B cell (primary cell): ENCODE measurements around the gene HOOK2. TPM values are rescaled to one million over a fixed set of nuclear protein-coding genes. Genes with fewer than 3 reads are reported as not detected.

ENCODE experiments used
- ATAC-seq: fragments of 200-7000 bp; cut with Tn5 transposase; one replicate; pipeline ENCODE4 v1.10.0; 2021; ENCODE audit warnings: low read depth, mild to moderate bottlenecking, moderate number of reproducible peaks, moderate library complexity
- CTCF ChIA-PET: fragments of 350-600 bp; sonication (Branson Sonifier 250); formaldehyde crosslinking; loops from one replicate; lab custom pipeline; 2021; ENCODE audit warnings: antibody characterized with exemption, inconsistent platforms; lab: Charles Lee
- POLR2A ChIA-PET: fragments of 350-600 bp; sonication (Branson Sonifier 250); formaldehyde crosslinking; loops from one replicate; lab custom pipeline; 2021; ENCODE audit warnings: antibody characterized with exemption; lab: Charles Lee
- DNase-seq: peaks from one replicate; pipeline ENCODE4 v3.0.0; 2013
- H2AFZ ChIP-seq: 2 replicates; pipeline ENCODE4 v1.6.1; 2012; ENCODE audit warnings: mild to moderate bottlenecking, low read depth, low read length; ENCODE audit not compliant: insufficient read depth, poor library complexity, severe bottlenecking
- H3K27ac ChIP-seq, 2 donors: 1 replicate in 1 of 2; 2 replicates in 1 of 2; pipeline ENCODE4 v1.5.1; 2012 to 2013; ENCODE audit warnings: low read length in 2 of 2, mild to moderate bottlenecking in 2 of 2, moderate library complexity in 1 of 2
- H3K27me3 ChIP-seq, 4 experiments: fragments of 200-600 bp in 1 of 4; sonication (generic) in 1 of 4; replicated peaks in 1 of 4; 1 replicate in 2 of 4; 2 replicates in 2 of 4; pipeline versions ENCODE4 v1.6.1 to v1.7.0; 2013 to 2016; ENCODE audit warnings: low read length in 3 of 4, mild to moderate bottlenecking in 2 of 4, mixed read lengths in 1 of 4, moderate library complexity in 1 of 4; ENCODE audit not compliant: insufficient read depth in 4 of 4, control insufficient read depth in 3 of 4; ENCODE audit errors: control extremely low read depth in 1 of 4
- H3K36me3 ChIP-seq, 2 experiments: replicated peaks in 1 of 2; 1 replicate in 1 of 2; 2 replicates in 1 of 2; pipeline versions ENCODE4 v1.6.1 to v1.7.1; 2013; ENCODE audit warnings: low read length in 1 of 2; ENCODE audit not compliant: insufficient read depth in 2 of 2, control insufficient read depth in 1 of 2; ENCODE audit errors: control extremely low read depth in 1 of 2, extremely low read depth in 1 of 2
- H3K4me1 ChIP-seq, 2 donors: fragments of 200-600 bp in 1 of 2; sonication (generic) in 1 of 2; 1 replicate in 1 of 2; 2 replicates in 1 of 2; pipeline versions ENCODE4 v1.5.1 to v1.6.1; 2013 to 2017; ENCODE audit warnings: low read length in 2 of 2; ENCODE audit not compliant: control insufficient read depth in 2 of 2, insufficient read depth in 2 of 2
- H3K4me2 ChIP-seq: replicated peaks from 2 replicates; pipeline ENCODE3; 2012; ENCODE audit warnings: mild to moderate bottlenecking, low read depth, low read length; ENCODE audit not compliant: poor library complexity, severe bottlenecking
- H3K4me3 ChIP-seq, 5 experiments: fragments of 200-600 bp in 1 of 5; sonication (generic) in 1 of 5; 1 replicate in 3 of 5; 2 replicates in 2 of 5; pipeline versions ENCODE4 v1.5.1 to v1.7.0; 2011 to 2016; ENCODE audit warnings: low read length in 4 of 5, mild to moderate bottlenecking in 4 of 5, low read depth in 2 of 5, control low read depth in 1 of 5, moderate library complexity in 1 of 5; ENCODE audit not compliant: insufficient read depth in 1 of 5; ENCODE audit errors: control extremely low read depth in 1 of 5, extremely low read depth in 1 of 5
- H3K79me2 ChIP-seq: fragments of 200-600 bp; sonication (generic); one replicate; pipeline ENCODE4 v1.6.0; 2016; ENCODE audit warnings: low read length; ENCODE audit not compliant: control insufficient read depth, insufficient read depth
- H3K9ac ChIP-seq: fragments of 200-600 bp; sonication (generic); 2 replicates; pipeline ENCODE4 v1.6.1; 2017; ENCODE audit warnings: mild to moderate bottlenecking, low read length, moderate library complexity
- H3K9me3 ChIP-seq, 3 donors: one replicate each; pipeline versions ENCODE4 v1.6.1 to v1.7.1; 2013; ENCODE audit warnings: low read length in 2 of 3; ENCODE audit not compliant: control insufficient read depth in 2 of 3, insufficient read depth in 1 of 3; ENCODE audit errors: control extremely low read depth in 1 of 3
- H4K20me1 ChIP-seq: 2 replicates; pipeline ENCODE4 v1.6.0; 2012; ENCODE audit warnings: mild to moderate bottlenecking, low read length; ENCODE audit not compliant: insufficient read depth, control insufficient read depth, poor library complexity, severe bottlenecking
- H3K27ac Mint-ChIP-seq: one replicate; pipeline ENCODE4 v1.8.0; 2021; ENCODE audit warnings: mixed read lengths
- H3K27me3 Mint-ChIP-seq: one replicate; pipeline ENCODE4 v1.8.0; 2021; ENCODE audit warnings: mixed read lengths
- H3K4me1 Mint-ChIP-seq: one replicate; pipeline ENCODE4 v1.8.0; 2021; ENCODE audit warnings: mixed read lengths
- H3K4me3 Mint-ChIP-seq: one replicate; pipeline ENCODE4 v1.8.0; 2021; ENCODE audit warnings: mixed read lengths
- H3K9me3 Mint-ChIP-seq: one replicate; pipeline ENCODE4 v1.8.0; 2022; ENCODE audit warnings: mixed read lengths; ENCODE audit not compliant: insufficient read depth
- EZH2 ChIP-seq: IDR thresholded peaks from 2 replicates; pipeline ENCODE4 v1.6.1; 2012; ENCODE audit warnings: borderline replicate concordance, low read depth, mild to moderate bottlenecking, moderate library complexity, low read length; ENCODE audit not compliant: insufficient read depth, poor library complexity, severe bottlenecking
- WGBS: methylation state at CpG from one replicate; pipeline ENCODE4 v1.1.5; 2013; ENCODE audit warnings: missing lambda C conversion rate; ENCODE audit not compliant: insufficient coverage; 5-methylcytosine and 5-hydroxymethylcytosine counted together
- intact Hi-C: fragments of 100-400 bp; cut with micrococcal nuclease; formaldehyde crosslinking; loops from one replicate; pipeline ENCODE4 v1.10.0; 2022
- polyA plus RNA-seq: library from polyadenylated mRNA; depleted of rRNA; stranded (reverse); fragments of >200 nt; gene quantifications from 2 replicates; pipeline ENCODE4 v1.2.3, GENCODE V29; 2012
- total RNA-seq, 2 donors: library from RNA; stranded (reverse); fragments of 120-200 nt in 1 of 2; gene quantifications; 1 replicate in 1 of 2; 2 replicates in 1 of 2; pipeline versions ENCODE4 v1.2.3 to v1.2.4, GENCODE V29; 2013 to 2022
- TF ChIP-seq, protein P1 (sequence below): fragments of 200-600 bp; IDR thresholded peaks from one replicate; pipeline ENCODE4 v1.8.0; 2022; ENCODE audit warnings: antibody characterized with exemption, mild to moderate bottlenecking

Gene HOOK2
- total and polyA plus RNA-seq, 2 donors (not counting 1 experiment from before 2014, with no cell fraction given), result 30.3 to 33.4 TPM

DNA sequence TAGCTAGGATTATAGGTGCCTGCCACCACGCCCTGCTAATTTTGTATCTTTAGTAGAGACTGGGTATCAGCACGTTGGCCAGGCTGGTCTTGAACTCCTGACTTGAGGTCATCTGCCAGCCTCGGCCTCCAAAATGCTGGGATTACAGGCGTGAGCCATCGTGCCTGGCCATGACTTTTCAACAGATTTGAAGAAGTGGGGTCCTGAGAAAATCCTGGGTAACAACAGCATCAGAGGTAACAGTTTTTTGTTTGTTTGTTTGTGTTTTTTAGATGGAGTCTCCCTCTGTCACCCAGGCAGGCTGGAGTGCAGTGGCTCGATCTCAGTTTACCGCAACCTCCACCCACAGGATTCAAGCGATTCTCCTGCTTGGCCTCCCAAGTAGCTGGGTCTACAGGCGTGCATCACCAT, 19.6 kb upstream of the HOOK2 start:
- Histone ChIP-seq H3K27me3 (no peaks in the 10 kb centered on the region), H3K4me1 (peaks cover 21 to 35% of the 10 kb centered on the region in 2 donors), H3K79me2 (peaks cover 25% of the 10 kb centered on the region), H2AFZ (no peak overlapping the region), H3K4me3 (no peak overlapping the region), H3K36me3 (peaks cover 0 to 5% of the 10 kb centered on the region in 2 experiments), H3K9ac (no peak overlapping the region), H3K4me2 (no peak overlapping the region), H3K9me3 (no peaks in the 10 kb centered on the region), H4K20me1 (peaks cover 19% of the 10 kb centered on the region), H3K27ac (peak overlapping the region; percentile 95 to 97)
- POLR2A ChIA-PET, result interaction anchor here (0.7 to 6.8 kb wide), 9 partner anchors 12 to 1959 kb away, joined by 3 to 233 read pairs (median 4); partner anchors contain the start of genes HOOK2 and TMED1
- no peak for TF ChIP-seq EZH2
- TF ChIP-seq, protein P1, sequence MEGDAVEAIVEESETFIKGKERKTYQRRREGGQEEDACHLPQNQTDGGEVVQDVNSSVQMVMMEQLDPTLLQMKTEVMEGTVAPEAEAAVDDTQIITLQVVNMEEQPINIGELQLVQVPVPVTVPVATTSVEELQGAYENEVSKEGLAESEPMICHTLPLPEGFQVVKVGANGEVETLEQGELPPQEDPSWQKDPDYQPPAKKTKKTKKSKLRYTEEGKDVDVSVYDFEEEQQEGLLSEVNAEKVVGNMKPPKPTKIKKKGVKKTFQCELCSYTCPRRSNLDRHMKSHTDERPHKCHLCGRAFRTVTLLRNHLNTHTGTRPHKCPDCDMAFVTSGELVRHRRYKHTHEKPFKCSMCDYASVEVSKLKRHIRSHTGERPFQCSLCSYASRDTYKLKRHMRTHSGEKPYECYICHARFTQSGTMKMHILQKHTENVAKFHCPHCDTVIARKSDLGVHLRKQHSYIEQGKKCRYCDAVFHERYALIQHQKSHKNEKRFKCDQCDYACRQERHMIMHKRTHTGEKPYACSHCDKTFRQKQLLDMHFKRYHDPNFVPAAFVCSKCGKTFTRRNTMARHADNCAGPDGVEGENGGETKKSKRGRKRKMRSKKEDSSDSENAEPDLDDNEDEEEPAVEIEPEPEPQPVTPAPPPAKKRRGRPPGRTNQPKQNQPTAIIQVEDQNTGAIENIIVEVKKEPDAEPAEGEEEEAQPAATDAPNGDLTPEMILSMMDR, result no peak
- intact Hi-C loops, result loop anchor here (5.0 kb wide), 3 partner anchors 63 to 1042 kb away; partner anchors contain the start of genes TRIR, ZNF490 and ZNF791
- Mint-ChIP-seq H3K27me3 (no peaks in the 10 kb centered on the region), H3K9me3 (no peaks in the 10 kb centered on the region), H3K27ac (peak overlapping the region; percentile 99), H3K4me3 (peak overlapping the region; percentile 67), H3K4me1 (peaks cover 30% of the 10 kb centered on the region)
- DNase-seq (no peak), ATAC-seq (no peak)
- WGBS, result 81% methylated on average over 6 of the region's 9 CpGs
- CTCF ChIA-PET, result interaction anchor here (0.6 to 17.9 kb wide), 7 partner anchors 8 to 123 kb away, joined by 4 to 1147 read pairs (median 12); partner anchors contain the start of genes GET3 and HOOK2
